ENCODE data around the gene POLD3.
"Not testable (repeated sequence)": the region's sequence is repeated elsewhere in the genome, so short reads cannot be mapped to it uniquely, and the experiment has no call there.

The POLD3 gene

GRCh38 chr11:74650498-74650897, 58.1 kb downstream of the POLD3 start:
- peaks cover 8 to 32% (median 18%) of the 10 kb centered on the region in 4 experiments for H3K36me3 ChIP-seq (ENCODE audit: control insufficient read depth in 4 of 4, insufficient read depth in 4 of 4, low read length in 3 of 4)
- H3K9me3 ChIP-seq (ENCODE audit: control extremely low read depth in 1 of 5, control insufficient read depth in 4 of 5, insufficient read depth in 2 of 5, low read depth in 1 of 5, low read length in 4 of 5): peaks cover 0 to 3% (median 0%) of the 10 kb centered on the region in 5 experiments
- H3K27me3 ChIP-seq (replicated peaks in 2 of 5; ENCODE audit: control insufficient read depth in 4 of 5, insufficient read depth in 5 of 5, low read length in 4 of 5): no peaks in the 10 kb centered on the region
- ChIA-PET POLR2A (no interaction called here), CTCF (no interaction called here)
- H3K4me3 ChIP-seq (ENCODE audit: control insufficient read depth in 1 of 7, extremely low read depth in 1 of 7, insufficient read depth in 4 of 7, low read depth in 2 of 7, low read length in 6 of 7): no peak overlapping the region
- H3K27ac ChIP-seq (ENCODE audit: insufficient read depth in 1 of 2, low read depth in 1 of 2, low read length in 2 of 2, poor library complexity in 1 of 2, severe bottlenecking in 2 of 2): no peak overlapping the region
- H3K4me1 ChIP-seq (ENCODE audit: control extremely low read depth in 1 of 4, control insufficient read depth in 4 of 4, insufficient read depth in 4 of 4, low read length in 3 of 4): no peaks in the 10 kb centered on the region
- WGBS (ENCODE audit: insufficient coverage): 100% methylated on average over 2 of the region's 2 CpGs
- DNase-seq: no peak

GRCh38 chr11:74654976-74655375, 62.6 kb downstream of the POLD3 start:
- POLR2A ChIA-PET: no interaction called here
- Histone ChIP-seq H3K4me1 (ENCODE audit: control extremely low read depth in 1 of 4, control insufficient read depth in 4 of 4, insufficient read depth in 4 of 4, low read length in 3 of 4) (no peaks in the 10 kb centered on the region), H3K27ac (ENCODE audit: insufficient read depth in 1 of 2, low read depth in 1 of 2, low read length in 2 of 2, poor library complexity in 1 of 2, severe bottlenecking in 2 of 2) (no peak overlapping the region), H3K27me3 (replicated peaks in 2 of 5; ENCODE audit: control insufficient read depth in 4 of 5, insufficient read depth in 5 of 5, low read length in 4 of 5) (no peaks in the 10 kb centered on the region), H3K9me3 (ENCODE audit: control extremely low read depth in 1 of 5, control insufficient read depth in 4 of 5, insufficient read depth in 2 of 5, low read depth in 1 of 5, low read length in 4 of 5) (peaks cover 0 to 5% (median 3%) of the 10 kb centered on the region in 5 experiments), H3K36me3 (ENCODE audit: control insufficient read depth in 4 of 4, insufficient read depth in 4 of 4, low read length in 3 of 4) (peaks cover 8 to 16% (median 12%) of the 10 kb centered on the region in 4 experiments), H3K4me3 (ENCODE audit: control insufficient read depth in 1 of 7, extremely low read depth in 1 of 7, insufficient read depth in 4 of 7, low read depth in 2 of 7, low read length in 6 of 7) (no peak overlapping the region)
- DNase-seq: no peak
- 100% methylated on average over 1 of the region's 5 CpGs for WGBS (ENCODE audit: insufficient coverage)
- CTCF ChIA-PET: no interaction called here

- H3K36me3 ChIP-seq (ENCODE audit: control insufficient read depth in 4 of 4, insufficient read depth in 4 of 4, low read length in 3 of 4); H3K4me1 ChIP-seq (ENCODE audit: control extremely low read depth in 1 of 4, control insufficient read depth in 4 of 4, insufficient read depth in 4 of 4, low read length in 3 of 4); DNase-seq; H3K9me3 ChIP-seq (ENCODE audit: control extremely low read depth in 1 of 5, control insufficient read depth in 4 of 5, insufficient read depth in 2 of 5, low read depth in 1 of 5, low read length in 4 of 5); POLR2A ChIA-PET; CTCF ChIA-PET; H3K4me3 ChIP-seq (ENCODE audit: control insufficient read depth in 1 of 7, extremely low read depth in 1 of 7, insufficient read depth in 4 of 7, low read depth in 2 of 7, low read length in 6 of 7); H3K27me3 ChIP-seq (replicated peaks in 2 of 5; ENCODE audit: control insufficient read depth in 4 of 5, insufficient read depth in 5 of 5, low read length in 4 of 5); H3K27ac ChIP-seq (ENCODE audit: insufficient read depth in 1 of 2, low read depth in 1 of 2, low read length in 2 of 2, poor library complexity in 1 of 2, severe bottlenecking in 2 of 2): not testable (repeated sequence)
- WGBS (ENCODE audit: insufficient coverage): 50% methylated on average over 2 of the region's 4 CpGs
These were observed 66.7 kb downstream of the POLD3 start for GRCh38 chr11:74659124-74659523.

- 100% methylated on average over 2 of the region's 4 CpGs for WGBS (ENCODE audit: insufficient coverage)
These were observed 70.2 kb downstream of the POLD3 start for GRCh38 chr11:74662487-74663103.

GRCh38 chr11:74663315-74663714, 70.9 kb downstream of the POLD3 start:
- Histone ChIP-seq H3K36me3 (ENCODE audit: control insufficient read depth in 4 of 4, insufficient read depth in 4 of 4, low read length in 3 of 4) (peaks cover 0 to 2% (median 0%) of the 10 kb centered on the region in 4 experiments), H3K4me3 (ENCODE audit: control insufficient read depth in 1 of 7, extremely low read depth in 1 of 7, insufficient read depth in 4 of 7, low read depth in 2 of 7, low read length in 6 of 7) (no peak overlapping the region), H3K27ac (ENCODE audit: insufficient read depth in 1 of 2, low read depth in 1 of 2, low read length in 2 of 2, poor library complexity in 1 of 2, severe bottlenecking in 2 of 2) (no peak overlapping the region), H3K4me1 (ENCODE audit: control extremely low read depth in 1 of 4, control insufficient read depth in 4 of 4, insufficient read depth in 4 of 4, low read length in 3 of 4) (no peaks in the 10 kb centered on the region), H3K27me3 (replicated peaks in 2 of 5; ENCODE audit: control insufficient read depth in 4 of 5, insufficient read depth in 5 of 5, low read length in 4 of 5) (no peaks in the 10 kb centered on the region), H3K9me3 (ENCODE audit: control extremely low read depth in 1 of 5, control insufficient read depth in 4 of 5, insufficient read depth in 2 of 5, low read depth in 1 of 5, low read length in 4 of 5) (peaks cover 0 to 3% (median 0%) of the 10 kb centered on the region in 5 experiments)
- DNase-seq: no peak
- POLR2A ChIA-PET: no interaction called here
- WGBS (ENCODE audit: insufficient coverage): no CpG with 5 or more reads among the region's 1 CpG
- CTCF ChIA-PET: no interaction called here

More at GRCh38 chr11:74662487-74663103, 70.2 kb downstream of the POLD3 start:
- Histone ChIP-seq H3K27me3 (replicated peaks in 2 of 5; ENCODE audit: control insufficient read depth in 4 of 5, insufficient read depth in 5 of 5, low read length in 4 of 5) (no peaks in the 10 kb centered on the region), H3K4me3 (ENCODE audit: control insufficient read depth in 1 of 7, extremely low read depth in 1 of 7, insufficient read depth in 4 of 7, low read depth in 2 of 7, low read length in 6 of 7) (no peak overlapping the region), H3K27ac (ENCODE audit: insufficient read depth in 1 of 2, low read depth in 1 of 2, low read length in 2 of 2, poor library complexity in 1 of 2, severe bottlenecking in 2 of 2) (no peak overlapping the region), H3K9me3 (ENCODE audit: control extremely low read depth in 1 of 5, control insufficient read depth in 4 of 5, insufficient read depth in 2 of 5, low read depth in 1 of 5, low read length in 4 of 5) (peaks cover 0 to 5% (median 0%) of the 10 kb centered on the region in 5 experiments), H3K4me1 (ENCODE audit: control extremely low read depth in 1 of 4, control insufficient read depth in 4 of 4, insufficient read depth in 4 of 4, low read length in 3 of 4) (no peaks in the 10 kb centered on the region), H3K36me3 (ENCODE audit: control insufficient read depth in 4 of 4, insufficient read depth in 4 of 4, low read length in 3 of 4) (peaks cover 0 to 2% (median 0%) of the 10 kb centered on the region in 4 experiments)
- CTCF ChIA-PET: interaction anchor here (1.5 kb wide), 1 partner anchor 40 kb away, joined by 3 read pairs; no protein-coding TSS in a partner anchor
- POLR2A ChIA-PET: no interaction called here
- DNase-seq: no peak

- no peak overlapping the region for H3K27ac ChIP-seq (ENCODE audit: insufficient read depth in 1 of 2, low read depth in 1 of 2, low read length in 2 of 2, poor library complexity in 1 of 2, severe bottlenecking in 2 of 2)
- no peak overlapping the region for H3K4me3 ChIP-seq (ENCODE audit: control insufficient read depth in 1 of 7, extremely low read depth in 1 of 7, insufficient read depth in 4 of 7, low read depth in 2 of 7, low read length in 6 of 7)
- 97% methylated on average over 17 of the region's 17 CpGs for WGBS (ENCODE audit: insufficient coverage)
- no peaks in the 10 kb centered on the region for H3K27me3 ChIP-seq (replicated peaks in 2 of 5; ENCODE audit: control insufficient read depth in 4 of 5, insufficient read depth in 5 of 5, low read length in 4 of 5)
- DNase-seq: no peak
- H3K4me1 ChIP-seq (ENCODE audit: control extremely low read depth in 1 of 4, control insufficient read depth in 4 of 4, insufficient read depth in 4 of 4, low read length in 3 of 4): no peaks in the 10 kb centered on the region
- peaks cover 0 to 1% (median 0%) of the 10 kb centered on the region in 5 experiments for H3K9me3 ChIP-seq (ENCODE audit: control extremely low read depth in 1 of 5, control insufficient read depth in 4 of 5, insufficient read depth in 2 of 5, low read depth in 1 of 5, low read length in 4 of 5)
- ChIA-PET POLR2A (no interaction called here), CTCF (no interaction called here)
- no peaks in the 10 kb centered on the region for H3K36me3 ChIP-seq (ENCODE audit: control insufficient read depth in 4 of 4, insufficient read depth in 4 of 4, low read length in 3 of 4)
These were observed 77.1 kb downstream of the POLD3 start for GRCh38 chr11:74669211-74670160.

- Histone ChIP-seq H3K9me3 (ENCODE audit: control extremely low read depth in 1 of 5, control insufficient read depth in 4 of 5, insufficient read depth in 2 of 5, low read depth in 1 of 5, low read length in 4 of 5) (peaks cover 0 to 3% (median 0%) of the 10 kb centered on the region in 5 experiments), H3K36me3 (ENCODE audit: control insufficient read depth in 4 of 4, insufficient read depth in 4 of 4, low read length in 3 of 4) (no peaks in the 10 kb centered on the region), H3K27me3 (replicated peaks in 2 of 5; ENCODE audit: control insufficient read depth in 4 of 5, insufficient read depth in 5 of 5, low read length in 4 of 5) (no peaks in the 10 kb centered on the region), H3K27ac (ENCODE audit: insufficient read depth in 1 of 2, low read depth in 1 of 2, low read length in 2 of 2, poor library complexity in 1 of 2, severe bottlenecking in 2 of 2) (no peak overlapping the region), H3K4me1 (ENCODE audit: control extremely low read depth in 1 of 4, control insufficient read depth in 4 of 4, insufficient read depth in 4 of 4, low read length in 3 of 4) (no peaks in the 10 kb centered on the region), H3K4me3 (ENCODE audit: control insufficient read depth in 1 of 7, extremely low read depth in 1 of 7, insufficient read depth in 4 of 7, low read depth in 2 of 7, low read length in 6 of 7) (no peak overlapping the region)
- WGBS (ENCODE audit: insufficient coverage): 94% methylated on average over 6 of the region's 7 CpGs
- no peak for DNase-seq
- ChIA-PET CTCF (no interaction called here), POLR2A (no interaction called here)
These were observed 77.8 kb downstream of the POLD3 start for GRCh38 chr11:74670171-74670570.

Data from common myeloid progenitor, CD34-positive (primary cell).